HG03064 (cell line): Measurements from ENCODE around the gene CXCR2.

ENCODE experiments used
- ATAC-seq: cut with Tn5 transposase; IDR thresholded peaks from one replicate; pipeline ENCODE4 v1.9.1; 2021; ENCODE audit warnings: low read depth; ENCODE audit not compliant: unreplicated experiment

Gene CXCR2

DNA sequence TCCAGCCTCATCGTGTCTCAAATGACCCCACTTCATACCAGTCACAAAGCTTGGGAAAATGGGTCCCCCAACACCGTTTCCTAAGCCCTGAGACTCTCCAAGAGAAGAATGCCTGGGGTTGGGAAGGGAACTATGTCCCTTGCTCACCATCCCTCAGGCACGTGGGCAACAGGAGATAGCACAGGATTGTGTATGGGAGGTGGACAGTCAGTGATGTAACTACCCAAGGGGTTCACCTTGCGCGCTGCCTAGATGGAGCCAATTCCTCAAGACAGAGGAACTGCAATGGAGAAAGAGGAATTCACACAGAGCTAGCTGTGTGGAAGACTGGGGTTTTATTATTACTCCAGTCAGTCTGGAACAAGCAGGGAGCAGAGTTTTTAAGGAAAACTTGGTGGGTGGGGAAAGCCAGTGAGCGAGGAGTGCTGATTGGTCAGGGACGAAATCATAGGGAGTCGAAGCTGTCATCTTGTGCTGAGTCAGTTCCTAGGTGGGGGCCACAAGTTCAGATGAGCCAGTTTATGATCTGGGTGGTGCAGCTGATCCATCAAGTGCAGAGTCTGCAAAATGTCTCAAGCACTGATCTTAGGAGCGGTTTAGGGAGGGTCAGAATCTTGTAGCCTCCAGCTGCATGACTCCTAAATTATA, 54.8 kb downstream of the CXCR2 start:
- ATAC-seq: no peak

DNA sequence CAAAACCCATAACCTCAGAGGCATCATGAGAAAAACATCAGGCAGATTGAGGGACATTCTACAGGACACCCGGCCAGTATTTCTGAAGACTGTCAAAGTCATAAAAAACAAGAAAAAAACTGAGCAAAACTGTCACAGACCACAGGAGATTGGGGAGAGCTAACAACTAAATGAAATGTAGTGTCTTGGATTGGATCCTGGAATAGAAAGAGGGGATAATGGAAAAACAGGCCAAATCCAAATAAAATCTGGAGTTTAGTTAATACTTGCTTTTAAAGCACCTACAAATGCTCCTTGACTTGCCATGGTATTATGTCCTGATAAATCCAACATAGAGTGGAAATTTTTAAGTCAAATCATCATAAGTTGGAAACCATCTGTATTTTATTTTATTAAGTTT, 58.5 kb downstream of the CXCR2 start:
- ATAC-seq: no peak

DNA sequence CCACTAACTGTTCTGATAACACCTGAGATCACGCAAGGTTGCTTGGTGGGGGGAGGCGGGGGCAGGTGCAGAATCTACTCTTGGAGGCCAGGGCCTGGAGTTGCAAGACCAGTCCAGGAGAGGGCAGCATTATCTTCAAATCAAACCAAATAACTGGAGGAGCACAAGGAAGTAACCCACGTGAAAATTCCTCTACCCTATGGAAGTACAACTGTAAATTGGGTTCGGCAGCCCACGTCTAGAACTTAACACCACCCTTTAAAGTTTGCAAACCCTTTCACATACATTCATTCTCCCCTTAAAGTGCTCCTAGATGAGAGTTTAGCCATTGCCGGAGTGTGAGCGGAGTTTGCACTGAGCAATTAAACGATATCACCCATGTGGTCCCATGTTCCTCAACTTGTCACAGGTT, 60.5 kb downstream of the CXCR2 start:
- no peak for ATAC-seq
